RCC 7860 (cell line): ENCODE measurements around the gene ATF1.

ENCODE experiments used
- DNase-seq: peaks from one replicate; pipeline ENCODE4 v3.0.0-alpha.2; 2015; ENCODE audit warnings: low spot score
- FAIRE-seq: peaks from 2 replicates; lab custom pipeline; 2012; peaks lifted over from hg19 to GRCh38; lab: Jason Lieb, UNC

The ATF1 gene

DNA sequence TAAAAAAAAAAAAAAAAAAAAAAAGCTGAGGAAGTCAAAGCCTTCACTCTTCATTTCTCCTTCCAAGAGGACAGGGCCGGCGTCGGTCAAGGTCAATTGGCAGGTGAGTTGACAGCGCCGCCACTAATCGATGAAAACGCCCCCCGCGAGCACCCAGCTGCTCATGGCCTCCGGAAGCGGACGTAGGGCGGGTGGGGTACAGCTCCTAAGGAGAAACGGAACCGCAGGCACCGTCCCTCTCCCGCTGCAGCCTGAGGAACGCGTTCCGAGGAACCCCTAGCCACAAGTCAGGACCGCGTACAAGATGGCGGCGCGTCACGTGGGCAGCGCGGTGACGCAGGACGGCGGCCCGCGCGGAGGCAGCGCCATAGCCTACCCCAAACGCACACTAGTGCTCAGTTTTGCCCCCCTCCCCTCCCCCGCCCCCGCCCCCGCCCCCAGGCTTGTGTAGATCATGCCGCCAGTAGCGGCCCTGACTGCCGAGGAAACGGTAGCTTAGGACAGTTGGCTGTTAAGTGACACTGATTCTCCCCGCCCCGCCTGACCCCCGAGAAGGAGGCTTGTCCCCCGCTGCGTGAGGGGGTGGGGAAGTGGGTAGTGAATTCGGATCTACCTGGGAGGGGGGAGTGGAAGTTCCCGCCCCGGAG is at the start of gene ATF1:
ATF1 (plus strand) TSS at position 463 of the 647 bp plus-strand sequence. CDS start 16,045 bp downstream, outside the sequence.
- DNase-seq (peak; percentile 70), FAIRE-seq (no peak)

GRCh38 chr12:50715174-50715573 is 48.7 kb upstream of the ATF1 start:
- no peak for FAIRE-seq
- DNase-seq, result no peak

GRCh38 chr12:50718760-50719159 is 45.1 kb upstream of the ATF1 start:
- DNase-seq (no peak), FAIRE-seq (no peak)

DNA sequence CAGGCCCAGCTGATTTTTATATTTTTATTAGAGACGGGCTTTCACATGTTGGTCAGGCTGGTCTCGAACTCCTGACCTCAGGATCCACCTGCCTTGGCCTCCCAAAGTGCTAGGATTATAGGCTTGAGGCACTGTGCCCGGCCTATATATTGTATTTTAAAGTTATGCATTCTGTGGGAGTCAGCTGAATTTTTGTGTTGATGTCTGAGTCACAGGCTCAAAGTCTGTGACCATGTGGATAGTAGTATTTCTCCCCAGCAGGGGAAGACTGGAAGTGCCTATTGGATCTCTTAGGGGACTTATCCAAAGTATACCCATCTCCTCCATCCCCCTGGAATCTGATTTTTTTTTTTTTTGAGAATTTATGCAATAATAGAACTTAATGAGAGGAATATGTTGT is 43.8 kb upstream of the ATF1 start:
- DNase-seq (no peak), FAIRE-seq (no peak)

DNA sequence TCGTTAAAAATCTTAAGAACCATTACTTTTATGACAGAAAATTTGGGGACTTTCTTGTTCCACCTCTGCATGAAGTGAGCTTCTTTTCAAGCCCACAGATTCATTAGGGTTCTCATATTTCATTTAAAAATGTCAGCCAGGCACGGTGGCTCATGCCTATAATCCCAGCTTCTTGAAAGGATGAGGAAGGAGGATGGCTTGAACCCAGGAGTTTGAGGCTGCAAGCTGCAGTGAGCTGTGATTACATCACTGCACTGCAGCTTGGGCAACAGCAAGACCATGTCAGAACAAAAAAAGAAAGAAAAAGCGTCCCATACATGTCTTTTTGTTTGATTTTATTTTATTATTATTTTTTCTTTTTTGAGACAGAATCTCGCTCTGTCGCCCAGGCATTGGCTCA is 43.4 kb upstream of the ATF1 start:
- no peak for DNase-seq
- no peak for FAIRE-seq

DNA sequence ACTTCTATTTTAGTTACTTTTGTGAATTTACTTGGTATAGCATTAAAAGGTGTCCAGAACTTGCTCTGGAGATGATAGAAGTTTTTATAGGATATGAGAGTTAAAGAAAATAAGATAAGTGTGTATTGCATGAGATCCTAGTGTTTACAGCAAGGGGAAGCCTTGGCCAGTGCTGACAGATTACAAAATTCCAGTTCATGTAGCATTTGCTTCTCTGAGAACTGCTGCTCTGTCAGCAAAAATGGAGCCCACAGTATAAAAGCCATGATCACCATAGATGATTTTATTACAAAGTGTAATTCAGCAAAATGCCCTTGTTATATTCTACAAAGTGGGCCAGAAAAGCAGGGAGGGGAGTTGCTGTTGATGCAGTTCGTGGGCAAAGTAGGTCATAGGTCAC is 40.0 kb upstream of the ATF1 start:
- FAIRE-seq (no peak), DNase-seq (no peak)

- FAIRE-seq (no peak), DNase-seq (no peak)
These were observed 38.6 kb upstream of the ATF1 start for GRCh38 chr12:50725011-50725942.

GRCh38 chr12:50727466-50727865 is 36.4 kb upstream of the ATF1 start:
- DNase-seq (no peak), FAIRE-seq (no peak)

DNA sequence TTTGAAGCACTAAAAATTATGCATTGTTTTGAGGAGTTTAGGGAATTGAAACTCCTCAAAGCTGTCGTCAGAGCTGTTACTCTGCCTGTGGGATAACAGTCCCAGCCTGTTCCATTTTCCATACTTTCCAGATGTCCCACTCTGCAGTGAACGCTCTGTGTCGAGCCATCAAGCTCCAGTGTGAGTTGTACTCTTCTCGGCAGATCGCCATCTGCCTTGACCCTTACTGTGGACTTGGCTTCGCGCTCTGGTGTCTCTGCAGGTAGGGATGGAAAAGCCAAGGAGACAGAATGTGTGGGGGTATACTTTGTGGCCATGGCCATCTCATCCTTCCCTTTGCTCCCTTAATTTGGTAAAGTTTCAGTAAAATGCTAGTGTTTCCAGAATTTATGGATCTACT is 35.5 kb upstream of the ATF1 start:
- FAIRE-seq (no peak), DNase-seq (no peak)

GRCh38 chr12:50728841-50729240 is 35.1 kb upstream of the ATF1 start:
- no peak for FAIRE-seq
- no peak for DNase-seq

DNA sequence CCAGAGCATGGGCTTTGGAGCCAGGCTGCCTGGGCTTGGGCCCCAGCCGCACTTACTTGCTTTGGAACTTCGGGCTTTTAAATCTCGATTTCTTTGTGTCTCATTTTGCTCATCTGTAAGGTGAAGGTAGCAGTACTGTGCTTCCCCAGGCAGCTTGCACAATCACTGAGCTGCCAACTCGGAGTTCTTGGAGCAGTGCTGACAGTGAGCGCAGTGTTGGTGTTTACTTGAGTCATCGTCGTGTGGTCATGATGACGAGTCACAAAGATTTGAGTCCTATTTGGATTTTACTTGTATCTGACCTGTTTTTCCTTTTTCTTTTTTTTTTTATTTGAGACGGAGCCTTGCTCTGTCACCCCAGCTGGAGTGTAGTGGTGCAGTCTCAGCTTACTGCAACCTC is 31.3 kb upstream of the ATF1 start:
- DNase-seq (no peak), FAIRE-seq (no peak)

- no peak for FAIRE-seq
- DNase-seq, result no peak
These were observed 30.2 kb upstream of the ATF1 start for GRCh38 chr12:50733706-50734105.

DNA sequence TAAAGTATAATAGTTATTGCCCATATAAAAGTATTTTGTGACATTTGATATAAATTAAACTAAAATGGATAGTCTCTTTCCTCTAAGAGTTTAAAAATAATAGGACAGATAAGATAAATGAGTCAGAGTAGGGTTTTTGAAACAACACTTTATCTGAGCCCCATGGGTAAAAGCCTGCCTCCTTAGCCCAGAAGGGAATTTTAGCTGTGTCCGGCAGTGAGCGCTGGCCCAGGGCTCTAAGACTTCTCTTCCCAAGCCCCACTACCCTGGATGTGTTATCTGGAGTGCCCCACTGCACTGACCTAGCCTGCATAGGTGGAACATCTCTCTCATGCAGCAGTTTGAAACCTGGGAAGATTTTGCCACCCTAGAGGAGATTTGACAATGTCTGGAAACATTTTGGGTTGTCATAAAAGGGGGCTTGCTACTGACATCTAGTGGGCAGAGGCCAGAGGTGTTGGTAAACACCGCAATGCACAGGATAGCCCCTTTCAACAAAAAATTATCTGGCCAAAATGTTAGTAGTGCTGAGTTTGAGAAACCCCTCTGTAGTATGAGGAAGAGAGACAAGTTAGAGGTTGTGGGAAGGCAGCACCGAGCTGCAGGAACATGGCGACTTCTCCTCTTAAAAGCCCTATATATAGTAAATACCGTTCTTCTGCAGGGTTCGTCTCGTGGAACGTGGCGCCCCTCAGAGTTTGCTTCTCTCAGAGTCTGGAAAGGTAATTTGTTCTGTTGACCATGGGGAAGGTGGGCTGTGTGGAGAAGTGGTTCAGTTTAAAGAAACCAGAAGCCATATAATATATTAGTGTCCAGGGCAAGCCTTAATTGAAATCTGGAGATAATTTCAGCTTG is 29.3 kb upstream of the ATF1 start:
- no peak for FAIRE-seq

DNA sequence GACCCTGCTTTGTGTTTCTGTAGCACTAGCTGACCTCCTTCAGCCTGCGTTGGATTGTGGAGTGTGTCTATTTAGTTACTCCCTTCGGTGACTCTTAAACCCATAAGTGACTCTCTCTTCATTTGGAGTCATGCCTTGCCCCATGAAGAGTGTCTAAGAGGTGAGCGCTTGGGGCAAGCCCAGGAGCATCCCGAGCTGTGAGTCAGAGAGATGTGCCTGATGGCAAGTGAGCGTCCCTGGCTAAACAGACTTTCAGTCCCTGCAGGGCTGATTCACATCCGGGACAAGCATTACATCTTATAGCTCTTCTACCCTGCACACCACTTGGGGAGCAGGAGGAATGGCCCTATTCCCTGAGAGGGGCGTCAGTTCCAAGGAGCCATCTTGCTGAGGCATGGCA is 24.3 kb upstream of the ATF1 start:
- DNase-seq (no peak), FAIRE-seq (no peak)

More for the DNA sequence above, 29.3 kb upstream of the ATF1 start:
- no peak for DNase-seq

- no peak for FAIRE-seq
- DNase-seq, result no peak
These were observed 23.6 kb upstream of the ATF1 start for GRCh38 chr12:50740307-50740706.

- FAIRE-seq, result no peak
- DNase-seq, result no peak
These were observed 21.1 kb upstream of the ATF1 start for GRCh38 chr12:50742776-50743175.

DNA sequence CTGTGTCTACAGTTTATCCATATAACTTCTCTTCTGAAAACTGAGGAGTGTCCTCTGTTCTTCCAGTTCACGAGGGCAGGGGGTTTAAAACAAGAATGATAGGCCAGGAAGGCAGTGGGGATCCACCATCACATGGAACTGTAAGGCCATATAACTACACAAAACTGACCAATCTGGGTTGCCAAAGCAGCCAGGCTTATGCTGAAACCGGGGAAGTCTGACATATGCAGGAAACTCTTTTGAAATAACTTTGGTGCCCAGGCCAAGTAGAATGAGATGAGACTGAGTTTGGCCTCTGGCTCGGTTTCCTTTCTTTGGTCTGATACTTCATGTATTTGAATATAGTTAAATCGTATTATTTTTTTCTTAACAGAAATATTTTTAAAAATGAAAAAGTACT is 18.0 kb upstream of the ATF1 start:
- DNase-seq (no peak), FAIRE-seq (no peak)

DNA sequence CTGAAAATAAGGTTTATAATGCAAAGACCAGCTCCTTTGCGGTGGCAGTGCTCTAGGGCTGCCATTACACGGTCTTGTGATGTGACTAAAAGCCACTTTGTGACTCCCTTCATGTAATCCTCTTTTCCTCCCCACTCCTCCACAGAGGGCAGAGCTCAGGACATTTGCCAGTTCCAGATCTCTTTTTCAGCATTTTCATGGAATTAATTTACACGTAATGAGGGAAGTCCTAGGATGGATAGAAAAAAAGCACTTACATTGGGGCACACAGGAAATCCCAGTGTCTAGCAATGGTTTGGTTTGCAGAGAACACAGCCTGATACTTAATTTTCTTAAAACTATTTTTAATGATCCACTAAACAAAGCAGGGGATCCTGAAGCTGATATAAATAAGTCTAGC is 17.5 kb upstream of the ATF1 start:
- FAIRE-seq, result no peak

GRCh38 chr12:50747817-50748216 is 16.1 kb upstream of the ATF1 start:
- FAIRE-seq, result no peak
- DNase-seq, result no peak

More for the DNA sequence above, 17.5 kb upstream of the ATF1 start:
- DNase-seq, result no peak

DNA sequence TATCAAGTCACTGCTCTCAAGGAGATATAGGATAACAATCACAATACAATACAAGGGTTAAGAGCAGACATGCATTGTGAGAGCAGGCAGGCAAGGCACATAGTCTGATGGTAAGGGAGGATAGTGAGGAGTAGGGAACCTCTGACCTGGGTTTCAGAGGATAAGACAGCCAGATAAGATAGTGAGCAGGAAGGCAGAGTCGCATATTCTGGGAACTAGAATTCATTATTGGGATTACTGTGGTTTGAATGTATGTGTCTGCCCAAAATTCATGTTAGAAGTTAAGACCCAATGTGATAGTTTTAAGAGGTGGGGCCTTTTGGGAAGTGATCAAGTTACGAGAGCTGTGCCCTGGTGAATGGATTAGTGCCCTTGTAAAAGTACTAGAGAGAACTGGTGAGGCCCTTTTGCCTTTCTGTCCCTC is 14.4 kb upstream of the ATF1 start:
- FAIRE-seq, result no peak

DNA sequence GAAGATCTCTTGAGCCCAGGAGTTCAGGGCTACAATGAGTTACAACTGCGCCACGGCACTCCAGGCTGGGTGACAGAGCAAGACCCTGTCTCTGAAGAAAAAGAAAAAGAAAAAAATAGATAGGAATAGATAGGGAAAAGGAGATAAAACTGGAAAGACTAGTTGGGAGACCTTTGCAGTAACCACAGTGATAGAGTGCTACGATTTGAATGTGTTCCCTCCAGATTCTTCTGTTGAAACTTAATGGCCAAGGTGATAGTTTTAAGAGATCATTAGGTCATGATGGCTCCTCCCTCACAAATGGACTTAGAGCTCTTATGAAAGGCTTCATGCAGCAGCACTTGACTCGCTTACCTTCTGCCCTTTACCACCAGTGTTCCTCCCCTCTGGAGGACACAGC is 13.5 kb upstream of the ATF1 start:
- DNase-seq (no peak), FAIRE-seq (no peak)

More for the DNA sequence above, 14.4 kb upstream of the ATF1 start:
- DNase-seq, result no peak
